ENCODE data around the gene TH.

DNA sequence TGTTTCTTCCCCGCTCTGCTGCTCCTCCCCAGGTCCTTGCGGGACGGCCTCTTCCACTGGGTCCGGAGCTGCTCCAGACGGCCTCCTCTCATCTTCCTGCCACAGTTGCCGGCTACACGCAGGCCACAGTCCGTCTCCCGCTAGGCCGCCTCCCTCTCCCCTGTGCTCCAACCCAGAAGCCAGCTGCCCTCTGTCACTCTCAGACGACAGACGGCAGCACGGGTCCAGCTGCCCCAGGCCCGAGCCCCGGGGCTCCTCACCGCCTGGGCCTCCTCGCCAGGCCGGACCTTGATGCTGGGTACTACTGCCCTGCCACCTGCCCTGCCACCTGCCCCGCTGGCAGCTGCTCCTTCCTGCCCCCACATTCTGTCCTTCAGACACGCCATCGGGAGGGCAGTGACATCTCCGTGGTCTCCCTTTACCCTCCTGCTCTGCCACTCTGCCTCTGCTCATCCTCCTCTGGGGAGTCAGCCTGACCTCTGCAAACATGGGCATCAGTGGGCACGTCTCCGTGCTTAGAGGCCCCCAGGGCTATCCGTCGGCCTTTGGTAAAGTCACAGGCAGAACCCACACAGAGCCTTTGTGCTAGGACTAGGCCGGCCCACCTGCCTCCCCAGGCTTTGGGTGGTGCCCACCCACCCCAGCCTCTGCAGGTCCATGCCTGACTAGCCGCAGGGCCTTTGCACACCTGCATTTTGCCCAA is 43.1 kb upstream of the TH start:
- no peak for TF ChIP-seq CTCF (IDR thresholded peaks at IDR 0.05; ENCODE audit: low read length)
- no peak for TF ChIP-seq EZH2 (IDR thresholded peaks at IDR 0.05; ENCODE audit: borderline replicate concordance, low read length)
